HepG2 (cell line): ENCODE data around the gene ODAD4. TPM values are rescaled to one million over a fixed set of nuclear protein-coding genes. Genes with fewer than 3 reads are reported as not detected.

Experiments used
- ASH2L ChIP-seq: fragments of 300-600, 200-600 bp; sonication (generic); IDR thresholded peaks from 2 replicates; pipeline ENCODE4 v1.7.0; 2017; ENCODE audit warnings: low read depth, mild to moderate bottlenecking, moderate library complexity, mixed read lengths, low read length; ENCODE audit not compliant: insufficient read length
- GPN1 ChIP-seq: sonication (generic); formaldehyde crosslinking; IDR thresholded peaks from 2 replicates; pipeline ENCODE4 v1.5.1; 2020; ENCODE audit warnings: missing genetic modification reagents, borderline replicate concordance
- GTF2F1 ChIP-seq: fragments of 150-350 bp; IDR thresholded peaks from 2 replicates; pipeline ENCODE4 v1.6.1; 2014; ENCODE audit warnings: low read length
- GTF3A ChIP-seq: sonication (generic); formaldehyde crosslinking; conservative IDR thresholded peaks from 2 replicates; pipeline ENCODE4 v1.4.0; 2020; ENCODE audit warnings: mild to moderate bottlenecking, missing genetic modification reagents
- HOXA7 ChIP-seq: sonication (generic); formaldehyde crosslinking; IDR thresholded peaks from 2 replicates; pipeline ENCODE4 v1.8.1; 2022; ENCODE audit warnings: mild to moderate bottlenecking, missing genetic modification reagents, moderate library complexity
- KDM2A ChIP-seq: sonication (generic); formaldehyde crosslinking; IDR thresholded peaks from 2 replicates; pipeline ENCODE4 v1.4.0; 2020; ENCODE audit warnings: low read depth, missing genetic modification reagents, borderline replicate concordance
- MYC ChIP-seq: sonication (generic); formaldehyde crosslinking; IDR thresholded peaks from 2 replicates; pipeline ENCODE4 v1.9.0; 2021; ENCODE audit warnings: missing genetic modification reagents, borderline replicate concordance
- PAWR ChIP-seq: sonication (generic); formaldehyde crosslinking; IDR thresholded peaks from 2 replicates; pipeline ENCODE4 v1.4.0; 2020; ENCODE audit warnings: missing genetic modification reagents, mild to moderate bottlenecking, borderline replicate concordance
- RAD21 ChIP-seq: fragments of 450-650 bp; formaldehyde crosslinking; IDR thresholded peaks from 2 replicates; pipeline ENCODE4 v1.5.0; 2020; ENCODE audit warnings: mild to moderate bottlenecking
- RELA ChIP-seq: sonication (generic); formaldehyde crosslinking; IDR thresholded peaks from 2 replicates; pipeline ENCODE4 v1.4.0; 2020; ENCODE audit warnings: missing genetic modification reagents
- TBP ChIP-seq: sonication (generic); formaldehyde crosslinking; IDR thresholded peaks from 2 replicates; pipeline ENCODE4 v1.5.0; 2020; ENCODE audit warnings: missing genetic modification reagents
- TBX2 ChIP-seq: sonication (generic); formaldehyde crosslinking; IDR thresholded peaks from 2 replicates; pipeline ENCODE4 v1.5.0; 2020; ENCODE audit warnings: missing genetic modification reagents, mild to moderate bottlenecking, borderline replicate concordance
- ZBTB42 ChIP-seq: sonication (generic); formaldehyde crosslinking; IDR thresholded peaks from 2 replicates; pipeline ENCODE4 v1.5.0; 2020; ENCODE audit warnings: mild to moderate bottlenecking, missing genetic modification reagents
- ZC3H13 ChIP-seq: sonication (generic); formaldehyde crosslinking; IDR thresholded peaks from 2 replicates; pipeline ENCODE4 v1.8.1; 2023; ENCODE audit warnings: mild to moderate bottlenecking, missing genetic modification reagents, moderate library complexity
- ZNF251 ChIP-seq: sonication (generic); formaldehyde crosslinking; IDR thresholded peaks from 2 replicates; pipeline ENCODE4 v1.9.0; 2021; ENCODE audit warnings: mild to moderate bottlenecking, missing genetic modification reagents
- ZNF337 ChIP-seq: sonication (generic); formaldehyde crosslinking; IDR thresholded peaks from 2 replicates; pipeline ENCODE4 v1.5.1; 2020; ENCODE audit warnings: missing genetic modification reagents, low read depth, mild to moderate bottlenecking, borderline replicate concordance
- ZNF460 ChIP-seq: sonication (generic); formaldehyde crosslinking; IDR thresholded peaks from 2 replicates; pipeline ENCODE4 v1.5.1; 2020; ENCODE audit warnings: missing genetic modification reagents, mild to moderate bottlenecking, borderline replicate concordance
- polyA plus RNA-seq, 8 experiments: library from polyadenylated mRNA; depleted of rRNA in 3 of 8; stranded (reverse) in 7 of 8; unstranded in 1 of 8; fragments of >200 nt; fragmentation: Illumina TruSeq in 4 of 8; extraction: Trizol in 4 of 8; gene quantifications; 2 replicates each; pipeline versions ENCODE4 v1.2.1 to v1.2.3, GENCODE V29; 2011 to 2016; ENCODE audit warnings: low read depth in 4 of 8, missing spikeins in 1 of 8, mixed read lengths in 1 of 8; ENCODE audit not compliant: insufficient read depth in 1 of 8
- total RNA-seq, 5 experiments: library from RNA; depleted of rRNA; stranded (reverse); fragments of >200 nt; fragmentation: Illumina TruSeq; extraction: Trizol; gene quantifications; 2 replicates each; pipeline ENCODE4 v1.2.3, GENCODE V29; 2016; ENCODE audit warnings: low read depth in 1 of 5
- TF ChIP-seq, protein P1 (sequence below): sonication (generic); formaldehyde crosslinking; IDR thresholded peaks from 2 replicates; pipeline ENCODE4 v1.5.0; 2020; ENCODE audit warnings: mild to moderate bottlenecking, missing genetic modification reagents
- TF ChIP-seq, protein P2 (sequence below): sonication (generic); formaldehyde crosslinking; IDR thresholded peaks from 2 replicates; pipeline ENCODE4 v1.8.0; 2022; ENCODE audit warnings: mild to moderate bottlenecking, missing genetic modification reagents; ENCODE audit not compliant: insufficient replicate concordance
- TF ChIP-seq, protein P3 (sequence below): sonication (generic); formaldehyde crosslinking; IDR thresholded peaks from 2 replicates; pipeline ENCODE4 v1.5.0; 2020; ENCODE audit warnings: mild to moderate bottlenecking, low read depth, missing genetic modification reagents, borderline replicate concordance
- TF ChIP-seq, protein P4 (sequence below): sonication (generic); formaldehyde crosslinking; IDR thresholded peaks from 2 replicates; pipeline ENCODE4 v1.4.0; 2020; ENCODE audit warnings: mild to moderate bottlenecking, missing genetic modification reagents
- TF ChIP-seq, protein P5 (sequence below): IDR thresholded peaks from 2 replicates; pipeline ENCODE4 v1.6.1; 2018; ENCODE audit warnings: missing genetic modification reagents

ODAD4 gene
- total and polyA plus RNA-seq, 2 of the 13 experiments (the other 11 are each of a cell fraction or from before 2014, with no cell fraction given): 0.48 to 0.53 TPM

DNA sequence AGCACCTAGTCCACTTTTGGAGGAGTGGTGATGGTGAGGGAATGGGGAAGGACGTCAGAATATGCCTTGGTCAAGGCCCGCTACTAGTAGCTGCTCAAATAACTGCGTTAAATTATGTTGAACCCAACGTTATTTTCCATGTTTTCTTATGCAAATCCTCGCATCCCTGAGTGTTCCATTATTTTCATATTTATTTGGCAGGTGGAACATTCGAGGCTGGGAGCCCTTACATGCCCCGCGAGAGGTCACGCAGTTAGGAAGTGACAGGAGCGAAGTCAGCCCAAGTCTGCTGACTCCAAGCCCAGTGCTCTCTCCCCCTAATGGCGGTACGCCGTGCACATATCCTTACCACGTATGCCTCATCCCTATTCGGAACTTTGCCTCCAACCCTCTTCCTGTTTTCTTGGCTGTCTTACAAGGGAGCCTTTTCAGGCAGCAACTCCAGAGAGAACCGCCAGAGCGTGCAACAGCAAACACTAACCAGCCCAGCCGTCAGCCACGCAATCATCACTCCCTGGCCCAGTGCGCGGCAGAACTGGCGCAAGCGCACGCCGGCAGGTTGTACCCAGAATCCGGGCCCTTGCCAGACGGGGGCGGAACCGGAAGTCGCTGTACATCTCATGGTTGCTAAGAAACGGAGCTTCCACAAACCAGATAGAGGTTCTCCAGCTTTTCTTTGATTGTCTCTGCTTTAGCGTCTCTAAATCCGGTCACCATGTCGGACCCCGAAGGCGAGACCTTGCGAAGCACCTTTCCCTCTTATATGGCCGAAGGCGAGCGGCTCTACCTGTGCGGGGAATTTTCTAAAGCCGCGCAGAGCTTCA lies at the start of gene ODAD4 (continued):
- TF ChIP-seq ZC3H13 (no peak), RELA (CRISPR knock-in tag) (peak; percentile 83; the same call in 1 of the 2 replicates), RAD21 (peak; percentile 90), ZNF251 (CRISPR knock-in tag) (no peak), ZNF337 (CRISPR knock-in tag) (peak; percentile 95; the same call in 1 of the 2 replicates), MYC (CRISPR knock-in tag) (peak; percentile 91; the same call in 1 of the 2 replicates), KDM2A (peak; percentile 94), ZNF460 (CRISPR knock-in tag) (no peak), GPN1 (CRISPR knock-in tag) (no peak; the same call in 1 of the 2 replicates), ZBTB42 (CRISPR knock-in tag) (peak; percentile 63; the same call in 1 of the 2 replicates), PAWR (CRISPR knock-in tag) (0 out of 2 replicates have a peak, but pooled peaks have one; percentile 74), ASH2L (peak; percentile 79), HOXA7 (CRISPR knock-in tag) (no peak), GTF3A (CRISPR knock-in tag) (peak; percentile 81; the same call in 1 of the 2 replicates), TBX2 (CRISPR knock-in tag) (peak; percentile 88), GTF2F1 (no peak), TBP (CRISPR knock-in tag) (no peak)
- TF ChIP-seq, protein P1, sequence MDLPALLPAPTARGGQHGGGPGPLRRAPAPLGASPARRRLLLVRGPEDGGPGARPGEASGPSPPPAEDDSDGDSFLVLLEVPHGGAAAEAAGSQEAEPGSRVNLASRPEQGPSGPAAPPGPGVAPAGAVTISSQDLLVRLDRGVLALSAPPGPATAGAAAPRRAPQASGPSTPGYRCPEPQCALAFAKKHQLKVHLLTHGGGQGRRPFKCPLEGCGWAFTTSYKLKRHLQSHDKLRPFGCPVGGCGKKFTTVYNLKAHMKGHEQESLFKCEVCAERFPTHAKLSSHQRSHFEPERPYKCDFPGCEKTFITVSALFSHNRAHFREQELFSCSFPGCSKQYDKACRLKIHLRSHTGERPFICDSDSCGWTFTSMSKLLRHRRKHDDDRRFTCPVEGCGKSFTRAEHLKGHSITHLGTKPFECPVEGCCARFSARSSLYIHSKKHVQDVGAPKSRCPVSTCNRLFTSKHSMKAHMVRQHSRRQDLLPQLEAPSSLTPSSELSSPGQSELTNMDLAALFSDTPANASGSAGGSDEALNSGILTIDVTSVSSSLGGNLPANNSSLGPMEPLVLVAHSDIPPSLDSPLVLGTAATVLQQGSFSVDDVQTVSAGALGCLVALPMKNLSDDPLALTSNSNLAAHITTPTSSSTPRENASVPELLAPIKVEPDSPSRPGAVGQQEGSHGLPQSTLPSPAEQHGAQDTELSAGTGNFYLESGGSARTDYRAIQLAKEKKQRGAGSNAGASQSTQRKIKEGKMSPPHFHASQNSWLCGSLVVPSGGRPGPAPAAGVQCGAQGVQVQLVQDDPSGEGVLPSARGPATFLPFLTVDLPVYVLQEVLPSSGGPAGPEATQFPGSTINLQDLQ (CRISPR knock-in tag): no peak; the same call in 1 of the 2 replicates
- TF ChIP-seq, protein P2, sequence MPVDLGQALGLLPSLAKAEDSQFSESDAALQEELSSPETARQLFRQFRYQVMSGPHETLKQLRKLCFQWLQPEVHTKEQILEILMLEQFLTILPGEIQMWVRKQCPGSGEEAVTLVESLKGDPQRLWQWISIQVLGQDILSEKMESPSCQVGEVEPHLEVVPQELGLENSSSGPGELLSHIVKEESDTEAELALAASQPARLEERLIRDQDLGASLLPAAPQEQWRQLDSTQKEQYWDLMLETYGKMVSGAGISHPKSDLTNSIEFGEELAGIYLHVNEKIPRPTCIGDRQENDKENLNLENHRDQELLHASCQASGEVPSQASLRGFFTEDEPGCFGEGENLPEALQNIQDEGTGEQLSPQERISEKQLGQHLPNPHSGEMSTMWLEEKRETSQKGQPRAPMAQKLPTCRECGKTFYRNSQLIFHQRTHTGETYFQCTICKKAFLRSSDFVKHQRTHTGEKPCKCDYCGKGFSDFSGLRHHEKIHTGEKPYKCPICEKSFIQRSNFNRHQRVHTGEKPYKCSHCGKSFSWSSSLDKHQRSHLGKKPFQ (CRISPR knock-in tag): peak; percentile 90
- TF ChIP-seq, protein P3, sequence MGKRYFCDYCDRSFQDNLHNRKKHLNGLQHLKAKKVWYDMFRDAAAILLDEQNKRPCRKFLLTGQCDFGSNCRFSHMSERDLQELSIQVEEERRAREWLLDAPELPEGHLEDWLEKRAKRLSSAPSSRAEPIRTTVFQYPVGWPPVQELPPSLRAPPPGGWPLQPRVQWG: no peak
- TF ChIP-seq, protein P4, sequence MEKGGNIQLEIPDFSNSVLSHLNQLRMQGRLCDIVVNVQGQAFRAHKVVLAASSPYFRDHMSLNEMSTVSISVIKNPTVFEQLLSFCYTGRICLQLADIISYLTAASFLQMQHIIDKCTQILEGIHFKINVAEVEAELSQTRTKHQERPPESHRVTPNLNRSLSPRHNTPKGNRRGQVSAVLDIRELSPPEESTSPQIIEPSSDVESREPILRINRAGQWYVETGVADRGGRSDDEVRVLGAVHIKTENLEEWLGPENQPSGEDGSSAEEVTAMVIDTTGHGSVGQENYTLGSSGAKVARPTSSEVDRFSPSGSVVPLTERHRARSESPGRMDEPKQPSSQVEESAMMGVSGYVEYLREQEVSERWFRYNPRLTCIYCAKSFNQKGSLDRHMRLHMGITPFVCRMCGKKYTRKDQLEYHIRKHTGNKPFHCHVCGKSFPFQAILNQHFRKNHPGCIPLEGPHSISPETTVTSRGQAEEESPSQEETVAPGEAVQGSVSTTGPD (CRISPR knock-in tag): no peak
- TF ChIP-seq, protein P5, sequence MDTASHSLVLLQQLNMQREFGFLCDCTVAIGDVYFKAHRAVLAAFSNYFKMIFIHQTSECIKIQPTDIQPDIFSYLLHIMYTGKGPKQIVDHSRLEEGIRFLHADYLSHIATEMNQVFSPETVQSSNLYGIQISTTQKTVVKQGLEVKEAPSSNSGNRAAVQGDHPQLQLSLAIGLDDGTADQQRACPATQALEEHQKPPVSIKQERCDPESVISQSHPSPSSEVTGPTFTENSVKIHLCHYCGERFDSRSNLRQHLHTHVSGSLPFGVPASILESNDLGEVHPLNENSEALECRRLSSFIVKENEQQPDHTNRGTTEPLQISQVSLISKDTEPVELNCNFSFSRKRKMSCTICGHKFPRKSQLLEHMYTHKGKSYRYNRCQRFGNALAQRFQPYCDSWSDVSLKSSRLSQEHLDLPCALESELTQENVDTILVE (CRISPR knock-in tag): peak; percentile 83; the same call in 1 of the 2 replicates
